HG03439 (cell line): ENCODE data around the gene PLXNC1.

Source experiments
- ATAC-seq: cut with Tn5 transposase; IDR thresholded peaks from one replicate; pipeline ENCODE4 v1.9.1; 2021; ENCODE audit warnings: mild to moderate bottlenecking, moderate library complexity; ENCODE audit not compliant: unreplicated experiment

PLXNC1 gene

GRCh38 chr12:94229902-94230301 is 81.5 kb downstream of the PLXNC1 start:
- no peak for ATAC-seq

- ATAC-seq: no peak
These were observed 82.1 kb downstream of the PLXNC1 start for GRCh38 chr12:94230357-94230905.

GRCh38 chr12:94231709-94232108 is 83.3 kb downstream of the PLXNC1 start:
- no peak for ATAC-seq

GRCh38 chr12:94235848-94236247 is 87.5 kb downstream of the PLXNC1 start:
- ATAC-seq: no peak

GRCh38 chr12:94239332-94239993 is 91.1 kb downstream of the PLXNC1 start:
- ATAC-seq: no peak

GRCh38 chr12:94240171-94240570 is 91.8 kb downstream of the PLXNC1 start:
- peak; percentile 91 for ATAC-seq

GRCh38 chr12:94242901-94243300 is 94.5 kb downstream of the PLXNC1 start:
- ATAC-seq: no peak

GRCh38 chr12:94244165-94245133 is 96.1 kb downstream of the PLXNC1 start:
- no peak for ATAC-seq

GRCh38 chr12:94245631-94246383 is 97.4 kb downstream of the PLXNC1 start:
- ATAC-seq: no peak

- no peak for ATAC-seq
These were observed 98.9 kb downstream of the PLXNC1 start for GRCh38 chr12:94247246-94247645.

- ATAC-seq: no peak
These were observed 100.2 kb downstream of the PLXNC1 start for GRCh38 chr12:94248582-94248981.

- ATAC-seq: no peak
These were observed 101.8 kb downstream of the PLXNC1 start for GRCh38 chr12:94250130-94250529.

GRCh38 chr12:94254270-94254669 is 105.9 kb downstream of the PLXNC1 start:
- ATAC-seq: no peak

- ATAC-seq: no peak
These were observed 106.6 kb downstream of the PLXNC1 start for GRCh38 chr12:94255006-94255405.

GRCh38 chr12:94255428-94255827 is 107.1 kb downstream of the PLXNC1 start:
- no peak for ATAC-seq

GRCh38 chr12:94258593-94258992 is 110.2 kb downstream of the PLXNC1 start:
- peak; percentile 34 for ATAC-seq

- ATAC-seq: no peak
These were observed 111.6 kb downstream of the PLXNC1 start for GRCh38 chr12:94260017-94260416.

GRCh38 chr12:94260717-94261116 is 112.3 kb downstream of the PLXNC1 start:
- ATAC-seq: no peak

GRCh38 chr12:94261119-94261518 is 112.7 kb downstream of the PLXNC1 start:
- no peak for ATAC-seq

- ATAC-seq: no peak
These were observed 113.4 kb downstream of the PLXNC1 start for GRCh38 chr12:94261786-94262185.
